ENCODE data around the gene RUBCN. TPM values are rescaled to one million over a fixed set of nuclear protein-coding genes. Genes with fewer than 3 reads are reported as not detected.

Gene RUBCN
- polyA plus RNA-seq, 1 experiment = 15.3 TPM

DNA sequence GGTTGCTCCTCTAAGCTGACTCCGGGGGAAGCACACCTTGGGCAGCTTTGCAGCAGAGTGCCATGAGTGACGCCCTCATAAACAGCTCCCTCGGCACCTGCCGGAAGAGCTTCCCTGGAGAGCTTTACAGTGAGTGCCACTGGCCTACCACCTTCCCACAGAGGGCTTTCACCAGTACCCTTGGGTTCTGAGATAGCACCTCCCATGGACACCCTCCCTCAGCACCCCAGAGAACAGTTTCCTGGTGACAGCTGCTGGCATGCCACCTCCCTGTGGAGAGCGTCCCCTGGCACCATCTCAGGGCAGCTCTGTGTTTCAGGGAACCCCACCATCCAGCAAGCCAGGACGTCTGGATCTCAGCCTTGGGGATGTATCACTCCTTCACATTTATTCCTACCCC is 49.1 kb downstream of the RUBCN start:
- no peak for DNase-seq (ENCODE audit: low read depth)
- H3K36me3 ChIP-seq (ENCODE audit: control insufficient read depth, insufficient read depth, low read length) = peaks cover 8% of the 10 kb centered on the region
- TF ChIP-seq, protein P1, sequence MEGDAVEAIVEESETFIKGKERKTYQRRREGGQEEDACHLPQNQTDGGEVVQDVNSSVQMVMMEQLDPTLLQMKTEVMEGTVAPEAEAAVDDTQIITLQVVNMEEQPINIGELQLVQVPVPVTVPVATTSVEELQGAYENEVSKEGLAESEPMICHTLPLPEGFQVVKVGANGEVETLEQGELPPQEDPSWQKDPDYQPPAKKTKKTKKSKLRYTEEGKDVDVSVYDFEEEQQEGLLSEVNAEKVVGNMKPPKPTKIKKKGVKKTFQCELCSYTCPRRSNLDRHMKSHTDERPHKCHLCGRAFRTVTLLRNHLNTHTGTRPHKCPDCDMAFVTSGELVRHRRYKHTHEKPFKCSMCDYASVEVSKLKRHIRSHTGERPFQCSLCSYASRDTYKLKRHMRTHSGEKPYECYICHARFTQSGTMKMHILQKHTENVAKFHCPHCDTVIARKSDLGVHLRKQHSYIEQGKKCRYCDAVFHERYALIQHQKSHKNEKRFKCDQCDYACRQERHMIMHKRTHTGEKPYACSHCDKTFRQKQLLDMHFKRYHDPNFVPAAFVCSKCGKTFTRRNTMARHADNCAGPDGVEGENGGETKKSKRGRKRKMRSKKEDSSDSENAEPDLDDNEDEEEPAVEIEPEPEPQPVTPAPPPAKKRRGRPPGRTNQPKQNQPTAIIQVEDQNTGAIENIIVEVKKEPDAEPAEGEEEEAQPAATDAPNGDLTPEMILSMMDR (IDR thresholded peaks at IDR 0.05; ENCODE audit: insufficient read depth, low read depth, low read length) = no peak
- H3K4me3 ChIP-seq (ENCODE audit: low read depth, low read length) = no peak overlapping the region
- H3K27me3 ChIP-seq (ENCODE audit: control insufficient read depth, insufficient read depth, low read length) = no peaks in the 10 kb centered on the region
- CTCF ChIA-PET = no interaction called here
- POLR2A ChIA-PET = no interaction called here

DNA sequence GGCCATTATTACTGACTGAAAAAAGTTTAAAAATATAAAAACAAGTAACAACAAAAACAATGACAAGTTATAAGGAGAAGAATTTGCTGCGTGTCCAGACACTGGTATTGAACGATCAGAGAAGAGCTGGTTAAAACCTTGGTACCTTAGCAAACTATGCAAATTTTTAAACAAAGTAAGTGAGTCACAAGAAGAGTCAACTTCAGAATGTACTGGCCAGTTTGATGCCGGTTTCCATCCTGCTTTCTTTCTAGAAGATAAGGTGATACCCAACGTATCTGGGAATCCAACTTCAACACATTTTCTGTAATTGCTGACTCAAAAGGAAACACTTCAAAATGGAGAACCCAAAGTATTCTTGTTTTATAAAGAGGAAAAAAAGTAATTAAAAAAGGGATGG is 49.8 kb downstream of the RUBCN start:
- H3K36me3 ChIP-seq (ENCODE audit: control insufficient read depth, insufficient read depth, low read length) = peaks cover 9% of the 10 kb centered on the region
- ChIA-PET CTCF (interaction anchor here (1.6 kb wide), 1 partner anchor 16 kb away, joined by 4 read pairs; no protein-coding TSS in a partner anchor), POLR2A (no interaction called here)
- no peak overlapping the region for H3K4me3 ChIP-seq (ENCODE audit: low read depth, low read length)
- TF ChIP-seq, protein P1 (IDR thresholded peaks at IDR 0.05; ENCODE audit: insufficient read depth, low read depth, low read length) = no peak
- DNase-seq (ENCODE audit: low read depth) = no peak
- no peaks in the 10 kb centered on the region for H3K27me3 ChIP-seq (ENCODE audit: control insufficient read depth, insufficient read depth, low read length)

DNA sequence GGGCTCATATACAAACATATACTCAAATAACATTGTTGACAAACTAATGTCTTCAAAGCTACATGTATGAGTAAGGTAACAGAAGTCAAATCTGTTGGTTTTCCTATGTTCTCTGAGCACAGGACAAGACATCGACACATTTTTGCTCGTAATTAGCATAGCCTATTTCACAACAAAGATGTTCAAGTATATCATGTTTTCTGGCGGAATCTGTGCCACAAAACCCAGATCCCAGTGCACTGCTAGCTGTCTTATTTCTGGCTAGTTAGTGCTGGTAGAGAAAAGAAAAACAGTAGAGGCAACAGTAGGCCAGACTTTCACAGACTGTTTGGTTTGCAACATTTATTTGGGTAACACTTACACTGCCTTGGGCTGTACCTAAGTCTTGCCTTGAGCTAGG is 51.2 kb downstream of the RUBCN start:
- ChIA-PET CTCF (interaction anchor here (1.2 to 1.6 kb wide), 3 partner anchors 8 to 86 kb away, joined by 3 to 4 read pairs (median 3); no protein-coding TSS in a partner anchor), POLR2A (no interaction called here)
- Histone ChIP-seq H3K4me3 (ENCODE audit: low read depth, low read length) (no peak overlapping the region), H3K36me3 (ENCODE audit: control insufficient read depth, insufficient read depth, low read length) (peaks cover 13% of the 10 kb centered on the region), H3K27me3 (ENCODE audit: control insufficient read depth, insufficient read depth, low read length) (no peaks in the 10 kb centered on the region)
- DNase-seq (ENCODE audit: low read depth) = no peak
- TF ChIP-seq, protein P1 (IDR thresholded peaks at IDR 0.05; ENCODE audit: insufficient read depth, low read depth, low read length) = no peak

DNA sequence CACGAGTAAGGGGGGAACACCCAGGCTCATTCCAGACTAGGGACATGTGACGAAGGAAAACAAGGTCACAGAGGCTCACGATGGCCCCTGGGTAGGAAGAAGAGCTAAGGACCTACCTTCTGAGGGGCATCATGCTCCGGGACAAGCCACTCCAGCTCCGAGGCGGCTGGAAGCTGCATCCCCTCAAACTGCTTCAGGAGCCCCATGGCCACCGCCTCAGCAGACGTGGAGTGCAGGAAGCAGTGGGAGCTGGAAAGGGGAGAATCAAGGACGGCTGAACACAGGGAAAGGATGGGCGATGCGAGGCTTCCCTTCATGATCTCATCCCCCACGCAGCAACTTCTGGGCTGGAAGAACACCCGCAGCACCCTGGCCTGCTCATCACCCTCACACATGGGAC is 53.5 kb downstream of the RUBCN start:
- Histone ChIP-seq H3K4me3 (ENCODE audit: low read depth, low read length) (no peak overlapping the region), H3K36me3 (ENCODE audit: control insufficient read depth, insufficient read depth, low read length) (peaks cover 14% of the 10 kb centered on the region), H3K27me3 (ENCODE audit: control insufficient read depth, insufficient read depth, low read length) (no peaks in the 10 kb centered on the region)
- TF ChIP-seq, protein P1 (IDR thresholded peaks at IDR 0.05; ENCODE audit: insufficient read depth, low read depth, low read length) = no peak
- ChIA-PET POLR2A (no interaction called here), CTCF (no interaction called here)
- no peak for DNase-seq (ENCODE audit: low read depth)

DNA sequence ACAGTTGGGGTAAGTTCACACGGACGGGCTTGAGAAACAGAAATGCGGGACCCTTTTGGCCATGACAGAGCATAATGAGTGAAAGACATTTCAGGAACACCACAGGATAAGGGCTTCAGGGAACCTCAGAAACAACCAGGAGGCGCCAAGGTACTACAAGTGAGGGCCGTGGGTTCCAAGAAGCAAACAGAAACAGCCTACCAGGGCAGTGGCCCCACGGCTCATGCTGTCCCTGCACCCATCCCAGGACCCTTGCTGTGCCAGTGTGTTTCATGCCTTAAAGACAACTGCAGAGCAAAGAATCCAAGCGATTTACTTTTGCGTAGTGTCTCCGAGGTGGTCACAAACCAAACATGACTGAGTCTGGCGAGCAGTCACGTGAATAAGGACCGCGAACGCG is 54.0 kb downstream of the RUBCN start:
- no peak for DNase-seq (ENCODE audit: low read depth)
- CTCF ChIA-PET = interaction anchor here (1.2 kb wide), 1 partner anchor 13 kb away, joined by 3 read pairs; no protein-coding TSS in a partner anchor
- peaks cover 13% of the 10 kb centered on the region for H3K36me3 ChIP-seq (ENCODE audit: control insufficient read depth, insufficient read depth, low read length)
- POLR2A ChIA-PET = no interaction called here
- no peak overlapping the region for H3K4me3 ChIP-seq (ENCODE audit: low read depth, low read length)
- TF ChIP-seq, protein P1 (IDR thresholded peaks at IDR 0.05; ENCODE audit: insufficient read depth, low read depth, low read length) = no peak
- no peaks in the 10 kb centered on the region for H3K27me3 ChIP-seq (ENCODE audit: control insufficient read depth, insufficient read depth, low read length)

Data from BJ (cell line).